SH-SY5Y (cell line): ENCODE results near the gene DUOXA1.

ENCODE experiments used
- GATA2 ChIP-seq: IDR thresholded peaks from 2 replicates; pipeline ENCODE4 v1.6.1; 2011; ENCODE audit warnings: mild to moderate bottlenecking, low read depth, low read length
- GATA3 ChIP-seq: IDR thresholded peaks from 2 replicates; pipeline ENCODE4 v1.6.1; 2011; ENCODE audit warnings: low read depth, mild to moderate bottlenecking, low read length, moderate library complexity

DNA sequence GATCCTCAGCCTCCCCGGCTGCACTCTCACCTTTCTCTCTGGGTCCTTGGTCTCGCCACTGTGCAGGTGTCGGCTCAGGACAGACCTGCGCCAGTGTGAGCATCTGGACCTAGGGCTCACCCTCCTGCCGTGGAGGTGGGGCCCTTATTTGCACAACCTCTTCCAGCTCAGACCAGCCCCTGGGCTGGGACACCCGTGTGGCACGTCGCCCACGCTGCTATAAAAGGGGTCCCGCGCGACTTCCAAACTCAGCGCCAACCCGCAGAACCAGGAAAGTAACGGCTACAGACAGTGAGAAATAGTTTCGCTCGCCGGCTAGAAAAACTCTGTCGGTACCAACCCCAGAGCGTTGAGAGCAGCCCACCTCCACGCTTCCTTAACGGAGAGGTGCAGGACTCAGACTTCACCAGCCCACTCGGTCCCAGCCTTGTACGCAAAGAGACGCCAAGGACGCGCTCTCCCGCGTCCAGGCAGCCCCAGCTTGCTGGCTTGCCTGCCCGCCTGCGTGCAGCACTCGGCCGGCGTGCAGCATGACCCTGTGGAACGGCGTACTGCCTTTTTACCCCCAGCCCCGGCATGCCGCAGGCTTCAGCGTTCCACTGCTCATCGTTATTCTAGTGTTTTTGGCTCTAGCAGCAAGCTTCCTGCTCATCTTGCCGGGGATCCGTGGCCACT is 15.5 kb downstream of the DUOXA1 start, which contains the start of the genes DUOX2 and DUOXA2:
- no peak for TF ChIP-seq GATA2
- TF ChIP-seq GATA3: no peak
